Thyroid gland (tissue), 4 donors: Measurements from ENCODE around the gene MSH5. TPM values are rescaled to one million over a fixed set of nuclear protein-coding genes. Genes with fewer than 3 reads are reported as not detected.

ENCODE experiments used
- DNase-seq, 2 donors: peaks; one replicate each; pipeline ENCODE4 v3.0.0-alpha.2; 2019
- H3K27ac ChIP-seq, 3 donors: fragments of 200-600 bp; sonication (generic); 1 replicate in 2 of 3; 2 replicates in 1 of 3; pipeline ENCODE4 v1.5.1; 2016 to 2019; ENCODE audit warnings: mild to moderate bottlenecking in 1 of 3, moderate library complexity in 1 of 3
- H3K27me3 ChIP-seq: fragments of 200-600 bp; sonication (generic); one replicate; pipeline ENCODE4 v1.5.1; 2019
- H3K36me3 ChIP-seq, 2 donors: fragments of 200-600 bp; sonication (generic); one replicate each; pipeline ENCODE4 v1.5.1; 2016 to 2019
- H3K4me1 ChIP-seq, 2 donors: fragments of 200-600 bp; sonication (generic); one replicate each; pipeline ENCODE4 v1.5.1; 2017 to 2019
- H3K4me3 ChIP-seq, 3 donors: fragments of 200-600 bp; sonication (generic); replicated peaks in 1 of 3; 1 replicate in 2 of 3; 2 replicates in 1 of 3; pipeline ENCODE4 v1.5.1; 2016; ENCODE audit warnings: mild to moderate bottlenecking in 1 of 3
- H3K9me3 ChIP-seq: fragments of 200-600 bp; sonication (generic); one replicate; pipeline ENCODE4 v1.5.1; 2017
- POLR2A ChIP-seq, 2 donors: fragments of 450-650 bp; IDR thresholded peaks; one replicate each; pipeline ENCODE4 v1.6.1; 2017; ENCODE audit warnings: antibody characterized with exemption in 2 of 2, mild to moderate bottlenecking in 2 of 2, moderate library complexity in 1 of 2
- WGBS, 2 donors: methylation state at CpG; one replicate each; pipeline ENCODE4 v1.1.5; 2017; 5-methylcytosine and 5-hydroxymethylcytosine counted together
- intact Hi-C: fragments of 100-400 bp; cut with DNase I; formaldehyde crosslinking; loops from one replicate; pipeline ENCODE4 v1.15.1; 2023
- total RNA-seq, 4 donors: library from RNA; depleted of rRNA; stranded (reverse); fragments of >200 nt; gene quantifications; one replicate each; pipeline ENCODE4 v1.2.3, GENCODE V29; 2016
- TF ChIP-seq, protein P1 (sequence below), 6 experiments: fragments of 200-600 bp in 3 of 6; fragments of 450-650 bp in 3 of 6; sonication (generic) in 3 of 6; IDR thresholded peaks; one replicate each; pipeline ENCODE4 v1.5.1; 2016 to 2019; ENCODE audit warnings: antibody characterized with exemption in 6 of 6, mild to moderate bottlenecking in 2 of 6, inconsistent platforms in 1 of 6, moderate library complexity in 1 of 6

Gene MSH5
- total RNA-seq, 4 donors from 2014 or later = 5.6 to 11.2 (median 7.2) TPM

DNA sequence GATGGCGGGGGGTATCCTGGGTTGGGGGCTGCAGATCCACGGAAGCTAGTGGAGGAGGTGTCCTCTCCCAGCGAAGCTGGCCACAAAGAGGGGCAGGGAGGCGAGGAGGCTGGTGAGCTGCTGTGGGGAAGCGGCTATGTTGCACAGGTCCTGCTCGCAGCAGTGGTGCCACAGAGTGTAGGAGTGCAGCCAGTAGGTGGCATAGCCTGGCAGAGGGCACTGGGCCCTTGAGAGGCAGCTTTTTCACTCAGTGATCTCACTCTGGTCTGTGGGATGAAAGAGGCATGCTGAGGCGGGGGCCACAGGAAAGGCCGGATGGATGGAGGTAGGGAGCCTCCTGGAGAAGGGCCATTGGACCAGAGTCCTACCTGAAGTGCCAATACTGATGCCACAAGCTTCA is 27.5 kb upstream of the MSH5 start:
- WGBS, 2 donors = 87 to 93% methylated on average over 8 of the region's 8 CpGs
- H3K27me3 ChIP-seq = no peaks in the 10 kb centered on the region
- no peak overlapping the region for H3K4me3 ChIP-seq
- H3K9me3 ChIP-seq = no peaks in the 10 kb centered on the region
- H3K4me1 ChIP-seq = peaks cover 15 to 29% of the 10 kb centered on the region in 2 donors
- H3K36me3 ChIP-seq = no peaks in the 10 kb centered on the region
- H3K27ac ChIP-seq = no peak overlapping the region
- DNase-seq = no peak
- TF ChIP-seq, protein P1, sequence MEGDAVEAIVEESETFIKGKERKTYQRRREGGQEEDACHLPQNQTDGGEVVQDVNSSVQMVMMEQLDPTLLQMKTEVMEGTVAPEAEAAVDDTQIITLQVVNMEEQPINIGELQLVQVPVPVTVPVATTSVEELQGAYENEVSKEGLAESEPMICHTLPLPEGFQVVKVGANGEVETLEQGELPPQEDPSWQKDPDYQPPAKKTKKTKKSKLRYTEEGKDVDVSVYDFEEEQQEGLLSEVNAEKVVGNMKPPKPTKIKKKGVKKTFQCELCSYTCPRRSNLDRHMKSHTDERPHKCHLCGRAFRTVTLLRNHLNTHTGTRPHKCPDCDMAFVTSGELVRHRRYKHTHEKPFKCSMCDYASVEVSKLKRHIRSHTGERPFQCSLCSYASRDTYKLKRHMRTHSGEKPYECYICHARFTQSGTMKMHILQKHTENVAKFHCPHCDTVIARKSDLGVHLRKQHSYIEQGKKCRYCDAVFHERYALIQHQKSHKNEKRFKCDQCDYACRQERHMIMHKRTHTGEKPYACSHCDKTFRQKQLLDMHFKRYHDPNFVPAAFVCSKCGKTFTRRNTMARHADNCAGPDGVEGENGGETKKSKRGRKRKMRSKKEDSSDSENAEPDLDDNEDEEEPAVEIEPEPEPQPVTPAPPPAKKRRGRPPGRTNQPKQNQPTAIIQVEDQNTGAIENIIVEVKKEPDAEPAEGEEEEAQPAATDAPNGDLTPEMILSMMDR (IDR thresholded peaks at IDR 0.05) = no peak
- no peak for TF ChIP-seq POLR2A (IDR thresholded peaks at IDR 0.05)
- intact Hi-C loops = no loop called here

DNA sequence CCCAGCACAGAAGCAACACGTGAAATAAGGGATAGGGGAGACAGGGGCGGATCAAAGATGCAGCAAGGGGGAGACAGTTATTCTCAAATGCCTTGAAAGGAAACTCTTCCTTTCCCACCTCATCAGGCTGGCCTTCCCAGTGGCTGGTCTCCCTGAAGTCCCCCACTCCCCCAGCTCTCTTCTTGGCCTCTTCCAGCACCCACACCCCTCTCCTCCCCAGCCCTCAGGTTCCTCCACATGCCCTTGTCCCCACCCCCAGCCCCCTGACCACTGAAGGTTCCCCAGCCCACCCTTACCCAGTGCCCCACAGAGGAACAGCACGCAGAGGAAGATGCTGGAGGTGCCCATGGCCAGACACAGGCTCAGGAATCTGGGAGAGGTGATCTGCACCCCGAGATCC is 26.3 kb upstream of the MSH5 start:
- 47 to 89% methylated on average over 2 to 4 of the region's 4 CpGs for WGBS, 2 donors
- peak overlapping the region; percentile 67 to 85 (median 84) for H3K27ac ChIP-seq
- H3K36me3 ChIP-seq = no peaks in the 10 kb centered on the region
- no peak overlapping the region for H3K4me3 ChIP-seq
- H3K27me3 ChIP-seq = no peaks in the 10 kb centered on the region
- DNase-seq = no peak
- H3K9me3 ChIP-seq = no peaks in the 10 kb centered on the region
- intact Hi-C loops = no loop called here
- no peak for TF ChIP-seq POLR2A (IDR thresholded peaks at IDR 0.05)
- TF ChIP-seq, protein P1 (IDR thresholded peaks at IDR 0.05) = no peak
- H3K4me1 ChIP-seq = peaks cover 22 to 39% of the 10 kb centered on the region in 2 donors

DNA sequence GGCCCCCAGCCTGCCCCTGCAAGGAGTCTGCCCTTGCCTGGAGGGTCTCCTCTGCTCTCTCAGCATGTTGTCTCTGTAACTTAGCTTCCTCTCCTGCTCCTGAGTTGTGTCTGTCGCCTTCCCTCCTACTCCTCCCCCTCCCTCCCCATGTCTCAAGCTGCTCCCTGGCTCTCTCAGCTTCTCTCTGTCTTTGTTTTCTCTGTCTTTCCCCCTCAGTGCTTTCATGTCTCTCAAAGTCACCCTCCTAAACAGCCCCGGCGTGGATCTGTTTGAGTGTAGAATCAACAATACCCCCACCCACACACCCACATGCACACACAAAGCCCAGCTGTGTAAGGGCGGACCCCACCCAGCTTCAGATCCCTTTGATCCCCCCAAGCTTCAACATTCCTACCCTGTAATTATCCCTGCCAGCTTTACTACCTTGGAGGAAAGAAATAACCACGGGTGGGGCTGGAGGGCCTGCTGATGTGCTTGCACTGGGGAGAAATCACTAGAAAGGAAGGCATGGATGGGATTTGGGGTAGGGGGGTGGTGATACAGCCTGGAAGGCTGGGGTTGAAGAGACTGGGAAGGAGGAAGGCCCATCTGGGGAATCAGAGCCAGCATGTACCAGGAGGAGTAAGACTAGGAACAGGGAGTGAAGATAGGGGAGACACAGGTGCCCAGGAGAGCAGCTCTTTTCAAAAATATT is 25.7 kb upstream of the MSH5 start:
- no peaks in the 10 kb centered on the region for H3K9me3 ChIP-seq
- H3K27ac ChIP-seq = peak overlapping the region; percentile 67 to 85 (median 84)
- peaks cover 29 to 45% of the 10 kb centered on the region in 2 donors for H3K4me1 ChIP-seq
- no peaks in the 10 kb centered on the region for H3K27me3 ChIP-seq
- DNase-seq = peak; percentile 62 to 65
- intact Hi-C loops = no loop called here
- WGBS, 2 donors = 17 to 33% methylated on average over 5 of the region's 5 CpGs
- H3K36me3 ChIP-seq = no peaks in the 10 kb centered on the region
- no peak overlapping the region for H3K4me3 ChIP-seq
- TF ChIP-seq, protein P1 (IDR thresholded peaks at IDR 0.05) = no peak
- TF ChIP-seq POLR2A (IDR thresholded peaks at IDR 0.05) = no peak

DNA sequence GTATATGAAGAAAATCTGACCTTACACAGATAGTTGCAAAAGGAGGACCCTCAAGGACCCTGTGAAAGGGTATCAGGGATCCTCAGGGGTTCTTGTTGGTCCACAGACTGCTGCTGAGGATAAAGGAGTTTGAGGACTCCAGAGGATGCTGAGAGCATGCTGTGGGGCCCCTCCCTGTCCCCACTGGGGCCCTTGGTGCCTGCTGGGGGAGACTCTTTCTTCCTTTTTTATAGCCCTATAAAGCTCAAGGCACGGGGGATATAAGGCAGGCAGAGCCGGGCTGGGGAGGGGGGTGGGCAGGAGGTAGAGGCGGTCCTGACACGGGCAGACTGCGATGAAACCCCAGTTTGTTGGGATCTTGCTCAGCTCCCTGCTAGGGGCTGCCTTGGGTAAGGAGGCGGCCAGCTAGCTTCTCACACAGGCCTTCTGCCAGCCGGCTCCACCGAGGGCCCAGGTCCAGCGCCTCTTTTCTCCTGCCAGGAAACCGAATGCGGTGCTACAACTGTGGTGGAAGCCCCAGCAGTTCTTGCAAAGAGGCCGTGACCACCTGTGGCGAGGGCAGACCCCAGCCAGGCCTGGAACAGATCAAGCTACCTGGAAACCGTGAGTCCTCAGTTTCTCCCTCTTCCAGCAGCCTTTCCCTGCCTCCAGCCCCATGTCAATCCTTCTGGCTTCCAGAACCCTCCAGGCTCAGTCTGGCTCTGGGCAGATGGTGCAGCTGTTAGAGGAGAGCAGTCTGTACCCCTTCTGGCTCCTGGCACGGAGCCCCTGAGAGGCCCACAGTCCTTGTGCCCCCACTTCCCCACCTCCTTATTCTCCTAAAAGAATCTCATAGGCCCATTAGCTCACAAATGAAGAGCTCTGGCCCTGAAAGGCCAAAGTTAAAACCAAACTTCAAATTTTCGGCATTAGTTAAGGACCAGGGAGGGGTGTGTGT is 24.5 kb upstream of the MSH5 start, which contains the start of gene LY6G6D:
LY6G6D (plus strand) TSS at position 327 of the 937 bp plus-strand sequence; CDS start at position 335, 8 bp downstream.
- H3K27ac ChIP-seq = peak within 1 kb of the TSS; percentile 67 to 85 (median 84)
- no peaks in the 10 kb centered on the region for H3K9me3 ChIP-seq
- intact Hi-C loops = no loop called here
- 70 to 72% methylated on average over 9 to 11 of the region's 16 CpGs for WGBS, 2 donors
- no peak within 1 kb of the TSS for H3K4me3 ChIP-seq
- H3K36me3 ChIP-seq = no peaks in the 10 kb centered on the region
- peaks cover 30 to 44% of the 10 kb centered on the region in 2 donors for H3K4me1 ChIP-seq
- H3K27me3 ChIP-seq = no peaks in the 10 kb centered on the region
- no peak for TF ChIP-seq POLR2A (IDR thresholded peaks at IDR 0.05)
- TF ChIP-seq, protein P1 (IDR thresholded peaks at IDR 0.05) = no peak
- peak in 1 of 2 donors; percentile 28 for DNase-seq
